AG09309 (cell line): ENCODE results near the gene ZNF574.

ENCODE experiments used
- DNase-seq: peaks from one replicate; pipeline ENCODE4 v3.0.0-alpha.2; 2010; ENCODE audit warnings: low read depth
- H3K4me3 ChIP-seq: 2 replicates; pipeline ENCODE4 v1.5.1; 2011; ENCODE audit warnings: mild to moderate bottlenecking, low read depth, low read length, moderate library complexity; ENCODE audit not compliant: control insufficient read depth
- CTCF ChIP-seq: IDR thresholded peaks from 2 replicates; pipeline ENCODE4 v1.5.1; 2011; ENCODE audit warnings: mild to moderate bottlenecking, low read depth, low read length, inconsistent platforms; ENCODE audit not compliant: insufficient read depth, control insufficient read depth; ENCODE audit errors: missing control alignments

ZNF574 gene

GRCh38 chr19:42067315-42067888 lies 8.6 kb upstream of the ZNF574 start:
- no peak for TF ChIP-seq CTCF

GRCh38 chr19:42068361-42068755 lies 7.6 kb upstream of the ZNF574 start:
- no peak for TF ChIP-seq CTCF
- H3K4me3 ChIP-seq, result no peak overlapping the region
- no peak for DNase-seq

More at GRCh38 chr19:42067315-42067888, 8.6 kb upstream of the ZNF574 start:
- H3K4me3 ChIP-seq, result no peak overlapping the region
- no peak for DNase-seq

GRCh38 chr19:42068756-42069571 lies 7.0 kb upstream of the ZNF574 start:
- H3K4me3 ChIP-seq, result no peak overlapping the region
- no peak for TF ChIP-seq CTCF
- no peak for DNase-seq

GRCh38 chr19:42069619-42070351 lies 6.2 kb upstream of the ZNF574 start, which contains the start of gene GRIK5:
GRIK5 (minus strand) TSS chr19:42070206; CDS start chr19:42065770, 4,436 bp downstream.
- no peak for TF ChIP-seq CTCF
- no peak within 1 kb of the TSS for H3K4me3 ChIP-seq
- no peak for DNase-seq

GRCh38 chr19:42071247-42071646 lies 4.7 kb upstream of the ZNF574 start:
- no peak for TF ChIP-seq CTCF
- no peak overlapping the region for H3K4me3 ChIP-seq
- DNase-seq, result no peak

GRCh38 chr19:42074513-42075363 lies 1.2 kb upstream of the ZNF574 start:
- no peak for DNase-seq
- no peak for TF ChIP-seq CTCF

More at GRCh38 chr19:42074513-42075363, 1.2 kb upstream of the ZNF574 start:
- H3K4me3 ChIP-seq, result peak overlapping the region; percentile 76
